ENCODE measurements around the gene CFAP100.

CFAP100 gene

GRCh38 chr3:126424039-126424717 lies 29.5 kb downstream of the CFAP100 start:
- DNase-seq: no peak

- DNase-seq: no peak
These were observed 30.0 kb downstream of the CFAP100 start for GRCh38 chr3:126424751-126425150.

- no peak for DNase-seq
These were observed 36.4 kb downstream of the CFAP100 start for GRCh38 chr3:126431103-126431534.

DNA sequence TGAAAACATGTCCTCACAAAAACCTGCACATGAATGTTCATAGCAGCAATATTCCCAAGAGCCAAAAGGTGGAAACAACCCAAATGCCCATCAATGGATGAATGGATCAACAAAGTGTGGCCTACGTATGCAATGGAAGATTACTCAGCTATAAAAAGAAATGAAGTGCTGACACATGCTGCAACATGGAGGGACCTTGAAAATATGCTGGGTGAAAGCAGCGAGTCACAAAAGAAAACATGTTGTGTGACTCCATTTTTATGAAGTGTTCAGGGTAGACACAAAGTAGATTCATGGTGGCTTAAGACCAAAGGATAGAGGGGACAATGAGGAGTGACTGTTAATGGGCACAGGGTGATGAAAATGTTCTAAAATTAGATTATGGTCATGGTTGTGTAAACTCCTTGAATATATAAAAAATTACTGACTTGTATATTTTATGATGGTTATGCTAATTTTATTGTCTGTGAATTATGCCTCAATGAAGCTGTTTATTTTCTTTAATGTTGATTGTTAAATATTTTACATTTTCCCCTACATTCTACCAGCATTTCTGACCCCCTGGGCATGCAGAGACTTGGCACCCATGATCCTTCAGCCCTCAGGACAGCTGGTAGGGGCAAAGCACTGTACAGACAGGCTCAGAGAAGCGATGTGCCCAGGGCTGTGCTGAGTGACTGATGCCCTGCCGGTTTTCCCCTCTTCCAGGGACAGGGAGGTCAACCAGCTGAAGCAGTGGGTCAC lies 37.8 kb downstream of the CFAP100 start:
- no peak for DNase-seq

DNA sequence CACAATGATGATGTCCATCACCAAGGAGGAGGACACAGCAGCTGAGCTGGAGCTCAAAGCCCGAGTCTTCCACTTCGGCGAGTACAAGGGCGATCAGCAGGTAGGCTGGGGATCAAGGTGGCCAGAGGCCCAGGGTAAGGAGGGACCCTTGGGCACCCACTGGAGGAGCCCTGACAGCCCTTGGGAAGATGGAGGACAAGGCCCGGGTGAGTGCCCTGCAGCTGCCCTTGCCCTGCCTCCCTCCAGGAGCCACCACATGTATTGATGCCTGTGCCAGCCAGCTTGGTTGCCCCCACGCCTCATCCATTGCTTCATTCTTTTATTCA lies 38.4 kb downstream of the CFAP100 start:
- no peak for DNase-seq

GRCh38 chr3:126433496-126434263 lies 39.0 kb downstream of the CFAP100 start:
- DNase-seq: no peak

GRCh38 chr3:126434264-126434590 lies 39.5 kb downstream of the CFAP100 start:
- DNase-seq: no peak

- no peak for DNase-seq
These were observed 40.3 kb downstream of the CFAP100 start for GRCh38 chr3:126434931-126435411.

- no peak for DNase-seq
These were observed 41.0 kb downstream of the CFAP100 start for GRCh38 chr3:126435456-126436315.

GRCh38 chr3:126436826-126437717 lies 42.4 kb downstream of the CFAP100 start:
- no peak for DNase-seq

GRCh38 chr3:126438186-126438585 lies 43.5 kb downstream of the CFAP100 start:
- DNase-seq: no peak

DNA sequence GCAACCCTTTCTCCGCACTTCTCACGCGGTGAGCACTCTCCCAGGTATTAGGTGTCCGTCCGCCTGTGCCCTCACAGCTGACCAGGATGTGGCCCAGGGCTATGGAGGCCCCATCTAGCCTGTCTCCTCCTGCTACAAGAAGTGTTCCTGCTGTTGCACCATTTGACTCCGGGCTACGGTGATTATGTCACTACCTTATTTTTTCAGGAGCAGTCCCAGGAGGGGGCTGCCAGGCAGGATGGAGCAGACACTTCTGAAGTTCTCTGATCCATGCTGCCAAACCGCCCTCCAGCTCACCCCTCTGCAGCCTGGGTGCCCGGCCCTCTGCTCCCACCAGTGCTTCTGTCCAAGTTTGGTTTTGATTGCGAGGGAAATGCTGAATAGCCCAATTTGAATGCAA lies 44.0 kb downstream of the CFAP100 start:
- no peak for DNase-seq

DNA sequence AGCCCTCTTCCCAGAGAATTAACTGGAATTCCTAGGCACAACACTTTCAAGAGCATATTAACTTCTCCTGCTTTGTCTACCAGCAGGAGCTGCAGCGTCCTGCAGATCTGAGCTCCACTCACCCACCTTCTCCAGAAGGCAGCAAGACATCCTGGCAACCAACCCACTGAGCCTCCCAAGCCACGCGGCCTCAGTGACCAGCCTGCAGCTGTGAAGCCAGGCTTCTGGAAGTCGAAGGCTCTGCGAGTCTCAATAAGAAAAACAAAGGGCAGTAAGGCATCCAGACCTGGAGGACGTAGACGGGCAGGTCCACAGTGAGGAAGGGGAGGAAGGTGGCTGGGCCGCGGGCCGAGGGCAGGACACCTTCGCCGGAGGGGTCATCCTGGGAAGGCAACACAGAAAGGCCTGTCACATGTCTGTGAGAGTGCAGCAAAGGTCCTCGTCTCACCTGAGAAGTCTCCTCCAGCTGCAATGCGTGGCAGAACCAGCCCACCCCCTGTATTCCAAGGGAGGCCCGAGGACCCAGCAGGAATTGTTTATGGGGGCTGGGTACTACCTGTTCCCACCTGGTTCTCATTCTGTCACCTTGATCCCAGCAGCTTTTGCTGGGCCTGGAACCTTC lies 44.7 kb downstream of the CFAP100 start:
- no peak for DNase-seq

DNA sequence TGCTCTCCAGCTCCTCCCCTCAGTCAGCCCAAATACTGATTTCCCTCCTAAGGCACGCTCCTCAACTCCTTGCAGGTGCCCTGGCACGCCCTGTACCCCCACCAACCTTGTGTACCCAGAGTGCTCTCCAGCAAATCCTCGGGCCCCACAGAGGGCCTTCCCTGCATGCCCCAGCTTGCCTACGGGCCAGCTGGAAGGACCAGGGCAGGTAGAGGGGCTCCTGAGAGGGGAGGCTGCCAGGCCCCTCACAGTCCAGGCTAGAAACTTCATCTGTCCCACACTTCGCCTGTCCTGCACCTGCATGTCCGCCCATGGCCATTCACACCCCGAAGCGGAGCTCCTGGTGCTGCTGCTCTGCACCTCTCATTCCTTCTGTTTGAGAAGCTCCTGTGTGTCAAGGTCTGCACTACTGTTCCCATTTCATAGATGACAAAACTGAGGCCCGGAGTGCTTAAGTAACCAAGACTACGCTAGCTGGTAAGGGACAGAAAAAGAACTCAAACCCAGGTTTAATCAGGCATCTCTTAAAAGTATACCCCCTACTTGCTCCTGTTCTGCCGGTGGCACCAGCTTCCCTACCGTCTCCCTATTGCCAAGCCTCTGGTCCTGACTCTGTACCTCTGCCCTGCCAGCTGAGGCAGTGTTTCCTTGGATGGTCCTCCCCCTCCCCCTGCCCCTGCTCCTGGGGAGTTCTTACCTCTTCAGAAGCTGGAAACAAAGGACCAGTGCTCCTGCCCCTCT lies 45.4 kb downstream of the CFAP100 start:
- DNase-seq: no peak

DNA sequence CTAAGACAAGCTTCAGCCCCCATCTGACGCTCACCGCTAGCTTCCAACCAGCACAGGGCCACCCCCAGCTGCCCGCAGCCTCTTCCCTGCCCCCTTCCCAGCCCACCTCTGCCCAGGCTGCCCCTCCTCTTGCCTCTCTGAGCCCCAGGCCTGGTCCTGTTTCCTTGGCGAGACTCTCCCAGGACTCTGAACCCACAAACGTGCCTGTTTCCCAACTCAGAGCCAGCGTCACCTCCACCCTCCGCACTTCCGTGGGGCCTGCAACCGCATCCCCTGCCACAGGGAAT lies 45.9 kb downstream of the CFAP100 start:
- no peak for DNase-seq

GRCh38 chr3:126441256-126441880 lies 46.7 kb downstream of the CFAP100 start:
- DNase-seq: no peak

GRCh38 chr3:126442094-126442855 lies 47.6 kb downstream of the CFAP100 start:
- no peak for DNase-seq

GRCh38 chr3:126442856-126443242 lies 48.1 kb downstream of the CFAP100 start:
- no peak for DNase-seq

DNA sequence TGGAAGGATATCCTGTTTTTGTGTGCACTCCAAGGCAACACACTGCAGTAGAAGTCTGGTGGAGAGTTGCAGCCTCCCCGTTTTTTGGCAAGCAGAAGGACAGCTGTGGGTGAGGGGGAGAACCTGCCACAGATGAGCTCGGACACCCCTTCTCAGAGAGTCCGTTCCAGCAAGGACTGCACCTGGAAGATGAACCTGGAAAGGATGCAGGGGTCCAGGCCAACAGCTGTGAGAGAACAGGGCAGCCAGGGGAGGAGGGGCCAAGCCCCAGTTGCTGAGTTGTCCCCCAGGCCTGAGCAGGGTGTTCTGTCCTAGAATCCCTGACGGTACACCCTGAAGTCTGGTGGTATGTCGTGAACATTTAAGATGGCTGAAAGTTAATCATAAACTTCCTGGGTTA lies 50.8 kb downstream of the CFAP100 start:
- no peak for DNase-seq

DNA sequence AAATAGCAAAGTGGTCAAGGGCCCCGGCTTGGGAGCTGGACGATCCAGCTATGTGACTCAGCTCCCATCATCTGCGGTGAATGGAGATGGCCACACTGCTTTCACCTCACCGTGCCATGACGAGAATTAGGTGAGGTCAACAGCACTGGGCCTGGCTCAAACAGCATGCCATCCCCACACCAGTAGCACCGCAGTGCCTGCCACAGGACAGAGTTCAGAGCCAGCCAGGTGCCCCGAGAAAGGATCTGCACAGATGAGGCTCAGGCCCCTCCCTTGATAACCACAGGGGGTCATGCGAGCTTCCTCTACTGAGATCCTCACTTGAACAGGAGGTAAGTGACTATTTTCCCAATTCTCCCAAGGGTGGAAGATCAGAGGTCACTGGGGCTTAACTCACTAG lies 51.6 kb downstream of the CFAP100 start:
- no peak for DNase-seq
